IMR-90 (cell line): Measurements from ENCODE around the gene PPP1R13B. TPM values are rescaled to one million over a fixed set of nuclear protein-coding genes. Genes with fewer than 3 reads are reported as not detected.

Experiments used
- ATAC-seq: fragments of 200-7000 bp; cut with Tn5 transposase; 2 replicates; pipeline ENCODE4 v1.9.1; 2020; ENCODE audit warnings: low read depth, mild to moderate bottlenecking, moderate library complexity
- BruUV-seq: library from RNA; stranded (reverse); fragments of 400-500 nt; replicated peaks from 2 replicates; lab custom pipeline; 2021; lab: Mats Ljungman, UMichigan
- CTCF ChIA-PET: fragments of 300-600 bp; formaldehyde crosslinking; extraction: SDS; loops from one replicate; lab custom pipeline; 2021; ENCODE audit warnings: antibody characterized with exemption; lab: Yijun Ruan, JAX
- POLR2A ChIA-PET: fragments of 300-600 bp; sonication (Branson Sonifier 250); formaldehyde crosslinking; loops from one replicate; lab custom pipeline; 2022; ENCODE audit warnings: antibody characterized with exemption; ENCODE audit not compliant: unreplicated experiment; lab: Charles Lee
- DNase-seq: peaks from one replicate; pipeline ENCODE4 v3.0.0; 2013
- H2AFZ ChIP-seq: replicated peaks from 2 replicates; pipeline ENCODE3; 2013; ENCODE audit warnings: low read length, mild to moderate bottlenecking; ENCODE audit not compliant: poor library complexity
- H2AK5ac ChIP-seq: 2 replicates; pipeline ENCODE4 v1.6.1; 2013; ENCODE audit warnings: low read depth, low read length, inconsistent platforms
- H2AK9ac ChIP-seq: replicated peaks from 2 replicates; pipeline ENCODE3; 2013; ENCODE audit warnings: mild to moderate bottlenecking, low read depth, low read length, moderate library complexity; ENCODE audit not compliant: poor library complexity
- H2BK120ac ChIP-seq: 2 replicates; pipeline ENCODE4 v1.6.1; 2013; ENCODE audit warnings: low read depth, low read length, inconsistent platforms
- H2BK15ac ChIP-seq: 3 replicates; pipeline ENCODE4 v1.6.1; 2013; ENCODE audit warnings: low read depth, low read length, inconsistent platforms
- H2BK20ac ChIP-seq: 2 replicates; pipeline ENCODE4 v1.6.1; 2013; ENCODE audit warnings: low read depth, mild to moderate bottlenecking, inconsistent platforms, low read length, moderate library complexity
- H2BK5ac ChIP-seq: 2 replicates; pipeline ENCODE4 v1.6.1; 2013; ENCODE audit warnings: mild to moderate bottlenecking, low read depth, low read length, inconsistent platforms; ENCODE audit not compliant: poor library complexity, severe bottlenecking
- H3K14ac ChIP-seq: replicated peaks from 2 replicates; pipeline ENCODE4 v1.6.1; 2013; ENCODE audit warnings: low read depth, low read length, inconsistent platforms
- H3K18ac ChIP-seq: 2 replicates; pipeline ENCODE4 v1.6.1; 2013; ENCODE audit warnings: low read depth, low read length, control low read depth
- H3K23ac ChIP-seq: 2 replicates; pipeline ENCODE4 v1.6.1; 2013; ENCODE audit warnings: low read depth, low read length, inconsistent platforms
- H3K27ac ChIP-seq: 2 replicates; pipeline ENCODE4 v1.5.1; 2013; ENCODE audit warnings: mild to moderate bottlenecking, control low read depth, low read length; ENCODE audit not compliant: insufficient read depth
- H3K27me3 ChIP-seq: 2 replicates; pipeline ENCODE4 v1.6.1; 2013; ENCODE audit warnings: low read length; ENCODE audit not compliant: control insufficient read depth, insufficient read depth
- H3K36me3 ChIP-seq: 2 replicates; pipeline ENCODE4 v1.6.1; 2013; ENCODE audit warnings: low read length, mixed read lengths; ENCODE audit not compliant: control insufficient read depth, insufficient read depth
- H3K4ac ChIP-seq: 2 replicates; pipeline ENCODE4 v1.6.1; 2013; ENCODE audit warnings: low read depth, low read length, inconsistent platforms
- H3K4me1 ChIP-seq: 2 replicates; pipeline ENCODE4 v1.6.1; 2013; ENCODE audit warnings: low read length, mixed read lengths; ENCODE audit not compliant: control insufficient read depth, insufficient read depth
- H3K4me2 ChIP-seq: 2 replicates; pipeline ENCODE4 v1.6.1; 2013; ENCODE audit warnings: low read depth, mild to moderate bottlenecking, control low read depth, low read length, moderate library complexity
- H3K4me3 ChIP-seq: 2 replicates; pipeline ENCODE4 v1.5.1; 2013; ENCODE audit warnings: low read depth, mild to moderate bottlenecking, control low read depth, low read length, moderate library complexity; ENCODE audit not compliant: insufficient read depth
- H3K56ac ChIP-seq: 2 replicates; pipeline ENCODE4 v1.6.1; 2013; ENCODE audit warnings: low read length, inconsistent platforms; ENCODE audit not compliant: insufficient read depth; ENCODE audit errors: extremely low read depth
- H3K79me1 ChIP-seq, 2 experiments: 2 replicates each; pipeline ENCODE4 v1.6.1; 2013; ENCODE audit warnings: low read length in 2 of 2, inconsistent platforms in 1 of 2, low read depth in 1 of 2
- H3K9ac ChIP-seq: 2 replicates; pipeline ENCODE4 v1.6.1; 2013; ENCODE audit warnings: low read depth, low read length, control low read depth
- H3K9me1 ChIP-seq: 2 replicates; pipeline ENCODE4 v1.6.1; 2013; ENCODE audit warnings: low read length, inconsistent platforms; ENCODE audit not compliant: insufficient read depth
- H3K9me3 ChIP-seq: 2 replicates; pipeline ENCODE4 v1.6.1; 2013; ENCODE audit warnings: low read length; ENCODE audit not compliant: control insufficient read depth, insufficient read depth
- H4K20me1 ChIP-seq: 2 replicates; pipeline ENCODE4 v1.6.1; 2013; ENCODE audit warnings: low read length, inconsistent platforms; ENCODE audit not compliant: insufficient read depth
- H4K5ac ChIP-seq: 2 replicates; pipeline ENCODE4 v1.6.1; 2013; ENCODE audit warnings: mild to moderate bottlenecking, low read depth, low read length, control low read depth
- H4K8ac ChIP-seq, 2 experiments: 2 replicates each; pipeline ENCODE4 v1.6.1; 2013; ENCODE audit warnings: low read depth in 2 of 2, low read length in 2 of 2, control low read depth in 1 of 2, inconsistent platforms in 1 of 2
- H4K91ac ChIP-seq: 2 replicates; pipeline ENCODE4 v1.6.1; 2013; ENCODE audit warnings: low read depth, low read length, inconsistent platforms; ENCODE audit not compliant: insufficient read depth
- POLR2A ChIP-seq: IDR thresholded peaks from 2 replicates; pipeline ENCODE4 v1.6.1; 2012; ENCODE audit warnings: mild to moderate bottlenecking, low read depth, low read length
- WGBS, 2 experiments: methylation state at CpG; one replicate each; pipeline versions ENCODE4 v1.1.5 to v1.1.7; 2013; ENCODE audit warnings: missing lambda C conversion rate in 2 of 2; ENCODE audit not compliant: insufficient read length in 1 of 2; ENCODE audit errors: extremely low coverage in 2 of 2; 5-methylcytosine and 5-hydroxymethylcytosine counted together
- dilution Hi-C: fragments of 300-500 bp; cut with HindIII; formaldehyde crosslinking; loops from one replicate; pipeline ENCODE4 v1.14.3; 2018; ENCODE audit warnings: low sequenced_read_pairs; ENCODE audit not compliant: unreplicated experiment
- in situ Hi-C: fragments of 300-500 bp; cut with MboI; formaldehyde crosslinking; loops from 3 replicates; pipeline ENCODE4 v1.14.3; 2019; ENCODE audit warnings: low sequenced_read_pairs, inconsistent platforms, mixed read lengths
- intact Hi-C: fragments of 100-400 bp; cut with micrococcal nuclease; formaldehyde crosslinking; loops from 2 replicates; pipeline ENCODE4 v1.10.0; 2022
- polyA plus RNA-seq, 3 experiments: library from polyadenylated mRNA; depleted of rRNA; stranded (reverse); fragments of >200 nt; gene quantifications; 2 replicates each; pipeline ENCODE4 v1.2.3, GENCODE V29; 2012; ENCODE audit warnings: low replicate concordance in 1 of 3
- total RNA-seq: library from RNA; depleted of rRNA; stranded (reverse); fragments of >200 nt; gene quantifications from 2 replicates; pipeline ENCODE4 v1.2.3, GENCODE V29; 2012
- TF ChIP-seq, protein P1 (sequence below): conservative IDR thresholded peaks from 2 replicates; pipeline ENCODE4 v1.5.1; 2012; ENCODE audit warnings: mild to moderate bottlenecking, low read depth, low read length, improper control_type of control experiment

The PPP1R13B gene
- total and polyA plus RNA-seq, 2 of the 4 experiments (the other 2 are of a cell fraction): 1.6 to 2.8 TPM

DNA sequence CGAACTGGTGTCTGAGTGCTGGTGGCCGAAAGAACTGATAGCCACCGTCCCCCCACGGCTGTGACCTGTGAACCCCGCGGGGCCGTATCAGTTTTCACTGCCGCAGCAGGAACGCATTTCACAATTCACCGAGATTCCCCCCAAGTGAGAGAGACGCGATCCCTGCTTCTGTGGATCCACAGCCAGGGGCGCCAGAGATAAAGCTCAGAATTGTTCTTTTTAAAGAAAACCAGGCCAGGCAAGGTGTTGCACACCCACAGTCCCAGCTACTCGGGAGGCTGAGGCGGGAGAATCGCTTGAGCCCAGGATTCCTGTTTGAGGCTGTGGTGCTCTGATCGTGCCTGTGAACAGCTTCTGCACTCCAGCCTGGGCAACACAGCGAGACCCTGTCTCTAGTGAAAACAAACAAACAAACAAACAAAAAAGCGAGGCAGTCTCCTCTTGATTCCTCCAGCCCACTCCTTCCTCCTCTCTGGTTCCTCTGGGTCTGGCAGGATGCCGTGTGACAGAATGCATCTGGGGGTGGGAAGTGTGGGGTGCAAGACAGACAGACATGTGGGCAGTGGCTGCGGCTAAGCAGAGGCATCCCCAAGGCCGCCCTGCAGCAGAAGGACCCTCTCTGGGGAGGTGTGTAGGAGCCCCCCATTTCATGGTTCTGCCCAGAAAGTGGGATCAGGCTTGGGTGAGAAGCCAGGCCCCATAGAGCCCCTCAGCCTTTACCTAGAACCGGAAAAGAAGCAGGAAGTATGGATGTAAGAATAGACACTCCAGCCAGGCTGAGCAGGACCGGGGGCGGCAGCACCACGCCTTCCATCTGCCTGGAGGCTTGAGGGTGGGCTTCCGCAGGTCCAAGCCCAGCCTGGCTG, 39.2 kb upstream of the PPP1R13B start:
- no peak overlapping the region for H4K8ac ChIP-seq
- H2BK15ac ChIP-seq: no peak overlapping the region
- no peak overlapping the region for H3K18ac ChIP-seq
- no peak overlapping the region for H3K4me3 ChIP-seq
- no peak overlapping the region for H3K23ac ChIP-seq
- H3K4ac ChIP-seq: no peak overlapping the region
- no peaks in the 10 kb centered on the region for H3K9me3 ChIP-seq
- ATAC-seq: peak; percentile 36; the same call in 1 of the 2 replicates
- H2BK20ac ChIP-seq: no peak overlapping the region
- H3K9ac ChIP-seq: no peak overlapping the region
- no peak overlapping the region for H2AK5ac ChIP-seq
- TF ChIP-seq POLR2A: no peak
- TF ChIP-seq, protein P1, sequence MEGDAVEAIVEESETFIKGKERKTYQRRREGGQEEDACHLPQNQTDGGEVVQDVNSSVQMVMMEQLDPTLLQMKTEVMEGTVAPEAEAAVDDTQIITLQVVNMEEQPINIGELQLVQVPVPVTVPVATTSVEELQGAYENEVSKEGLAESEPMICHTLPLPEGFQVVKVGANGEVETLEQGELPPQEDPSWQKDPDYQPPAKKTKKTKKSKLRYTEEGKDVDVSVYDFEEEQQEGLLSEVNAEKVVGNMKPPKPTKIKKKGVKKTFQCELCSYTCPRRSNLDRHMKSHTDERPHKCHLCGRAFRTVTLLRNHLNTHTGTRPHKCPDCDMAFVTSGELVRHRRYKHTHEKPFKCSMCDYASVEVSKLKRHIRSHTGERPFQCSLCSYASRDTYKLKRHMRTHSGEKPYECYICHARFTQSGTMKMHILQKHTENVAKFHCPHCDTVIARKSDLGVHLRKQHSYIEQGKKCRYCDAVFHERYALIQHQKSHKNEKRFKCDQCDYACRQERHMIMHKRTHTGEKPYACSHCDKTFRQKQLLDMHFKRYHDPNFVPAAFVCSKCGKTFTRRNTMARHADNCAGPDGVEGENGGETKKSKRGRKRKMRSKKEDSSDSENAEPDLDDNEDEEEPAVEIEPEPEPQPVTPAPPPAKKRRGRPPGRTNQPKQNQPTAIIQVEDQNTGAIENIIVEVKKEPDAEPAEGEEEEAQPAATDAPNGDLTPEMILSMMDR: peak; percentile 33
- no peaks in the 10 kb centered on the region for H3K9me1 ChIP-seq
- no peak overlapping the region for H3K27ac ChIP-seq
- H2AFZ ChIP-seq: peak overlapping the region; percentile 8
- no peak overlapping the region for H3K4me2 ChIP-seq
- DNase-seq: no peak
- no peak overlapping the region for H3K14ac ChIP-seq
- H4K20me1 ChIP-seq: no peaks in the 10 kb centered on the region
- H2AK9ac ChIP-seq: no peak overlapping the region
- POLR2A ChIA-PET: no interaction called here
- no TSS peak for BruUV-seq
- no peak overlapping the region for H4K91ac ChIP-seq
- intact Hi-C loops (no loop called here), dilution Hi-C loops (no loop called here), in situ Hi-C loops (no loop called here)
- no peak overlapping the region for H2BK120ac ChIP-seq
- CTCF ChIA-PET: interaction anchor here (0.6 to 1.0 kb wide), 2 partner anchors 15 to 108 kb away, joined by 3 to 4 read pairs; no protein-coding TSS in a partner anchor
- H3K4me1 ChIP-seq: no peaks in the 10 kb centered on the region; the same call in 1 of the 2 replicates
- no peak overlapping the region for H2BK5ac ChIP-seq
- H3K27me3 ChIP-seq: peaks cover 19% of the 10 kb centered on the region; the same call in 1 of the 2 replicates
- H3K56ac ChIP-seq: no peak overlapping the region
- H3K36me3 ChIP-seq: no peaks in the 10 kb centered on the region
- 14% methylated on average over 4 of the region's 27 CpGs; no CpG with 5 or more reads in 1 of the 2 experiments for WGBS, 2 experiments
- H4K5ac ChIP-seq: no peak overlapping the region
- H3K79me1 ChIP-seq: no peaks in the 10 kb centered on the region
